ENCODE results near the gene AK8.
"Not testable (repeated sequence)": the region's sequence is repeated elsewhere in the genome, so short reads cannot be mapped to it uniquely, and the experiment has no call there.

AK8 gene

DNA sequence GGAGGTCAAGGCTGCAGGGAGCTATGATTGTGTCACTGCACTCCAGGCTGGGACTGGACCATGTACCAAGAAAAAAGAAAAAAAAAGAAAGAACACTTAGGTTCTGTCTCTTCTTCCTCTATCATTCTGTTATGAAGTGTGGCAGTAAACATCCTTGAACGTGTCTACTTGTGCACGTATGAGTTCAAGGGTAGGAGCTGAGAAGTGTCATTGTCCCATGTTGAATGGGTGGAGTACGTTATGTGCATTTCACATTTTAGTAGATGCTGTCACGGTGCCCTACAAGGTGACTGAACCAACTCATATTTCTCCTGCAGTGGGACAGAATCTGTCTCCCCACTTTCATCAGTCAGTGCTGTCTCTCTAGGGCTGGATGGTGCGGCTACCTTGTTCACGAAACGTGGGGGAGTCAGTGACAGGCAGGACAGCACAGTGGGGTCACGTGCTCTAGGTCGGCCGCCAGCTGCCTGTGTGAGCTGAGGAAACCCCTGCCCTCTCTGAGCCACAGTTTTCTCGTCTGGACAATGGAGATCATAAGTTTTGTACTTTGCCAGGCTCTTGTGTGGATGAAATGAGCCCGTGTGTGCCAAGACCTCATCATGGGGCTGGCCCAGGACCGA is 160.6 kb downstream of the AK8 start:
- TF ChIP-seq, protein P1, sequence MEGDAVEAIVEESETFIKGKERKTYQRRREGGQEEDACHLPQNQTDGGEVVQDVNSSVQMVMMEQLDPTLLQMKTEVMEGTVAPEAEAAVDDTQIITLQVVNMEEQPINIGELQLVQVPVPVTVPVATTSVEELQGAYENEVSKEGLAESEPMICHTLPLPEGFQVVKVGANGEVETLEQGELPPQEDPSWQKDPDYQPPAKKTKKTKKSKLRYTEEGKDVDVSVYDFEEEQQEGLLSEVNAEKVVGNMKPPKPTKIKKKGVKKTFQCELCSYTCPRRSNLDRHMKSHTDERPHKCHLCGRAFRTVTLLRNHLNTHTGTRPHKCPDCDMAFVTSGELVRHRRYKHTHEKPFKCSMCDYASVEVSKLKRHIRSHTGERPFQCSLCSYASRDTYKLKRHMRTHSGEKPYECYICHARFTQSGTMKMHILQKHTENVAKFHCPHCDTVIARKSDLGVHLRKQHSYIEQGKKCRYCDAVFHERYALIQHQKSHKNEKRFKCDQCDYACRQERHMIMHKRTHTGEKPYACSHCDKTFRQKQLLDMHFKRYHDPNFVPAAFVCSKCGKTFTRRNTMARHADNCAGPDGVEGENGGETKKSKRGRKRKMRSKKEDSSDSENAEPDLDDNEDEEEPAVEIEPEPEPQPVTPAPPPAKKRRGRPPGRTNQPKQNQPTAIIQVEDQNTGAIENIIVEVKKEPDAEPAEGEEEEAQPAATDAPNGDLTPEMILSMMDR (conservative IDR thresholded peaks at IDR 0.05; ENCODE audit: low read depth, low read length), result no peak

DNA sequence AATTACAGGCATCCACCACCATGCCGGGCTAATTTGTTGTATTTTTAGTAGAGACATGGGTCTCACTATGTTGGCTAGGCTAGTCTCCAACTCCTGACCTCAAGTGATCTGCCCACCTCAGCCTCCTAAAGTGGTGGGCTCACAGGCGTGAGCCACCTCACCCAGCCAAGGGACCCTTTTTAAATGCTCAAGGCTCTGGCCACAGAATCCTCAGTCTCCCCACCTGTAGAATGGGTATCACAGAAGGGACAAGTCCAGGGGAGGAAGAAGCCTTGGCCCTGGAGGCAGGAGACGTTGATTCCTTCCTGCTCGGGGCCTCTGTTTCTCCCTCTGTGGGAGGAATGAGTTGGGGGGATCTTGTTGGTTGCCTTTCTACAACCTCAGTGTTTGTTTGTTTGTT is 162.1 kb downstream of the AK8 start:
- H3K4me3 ChIP-seq (ENCODE audit: low read length), result no peak overlapping the region
- no peak for DNase-seq (ENCODE audit: low read depth)
- TF ChIP-seq, protein P1 (conservative IDR thresholded peaks at IDR 0.05; ENCODE audit: low read depth, low read length), result no peak

More for the DNA sequence above, 160.6 kb downstream of the AK8 start:
- no peak overlapping the region for H3K4me3 ChIP-seq (ENCODE audit: low read length)
- DNase-seq (ENCODE audit: low read depth), result no peak

DNA sequence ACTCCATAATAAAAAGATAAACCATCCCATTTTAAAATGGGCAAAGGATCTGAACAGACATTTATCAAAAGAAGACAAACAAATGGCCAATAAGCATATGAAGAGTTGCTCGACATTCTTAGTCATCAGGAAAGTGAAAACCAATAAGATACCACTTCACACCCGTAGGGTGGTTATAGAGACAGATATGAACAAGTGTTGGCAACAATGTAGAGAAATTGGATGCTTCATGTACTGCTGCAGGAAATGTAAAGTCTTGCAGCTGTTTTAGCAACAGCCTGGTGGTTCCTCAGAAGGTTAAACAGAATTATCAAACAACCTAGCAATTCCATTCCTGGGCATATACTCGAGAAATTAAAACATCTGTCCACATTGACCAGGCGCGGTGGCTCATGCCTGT is 165.3 kb downstream of the AK8 start:
- no peak for DNase-seq (ENCODE audit: low read depth)
- no peak overlapping the region for H3K4me3 ChIP-seq (ENCODE audit: low read length)
- TF ChIP-seq, protein P1 (conservative IDR thresholded peaks at IDR 0.05; ENCODE audit: low read depth, low read length), result no peak

DNA sequence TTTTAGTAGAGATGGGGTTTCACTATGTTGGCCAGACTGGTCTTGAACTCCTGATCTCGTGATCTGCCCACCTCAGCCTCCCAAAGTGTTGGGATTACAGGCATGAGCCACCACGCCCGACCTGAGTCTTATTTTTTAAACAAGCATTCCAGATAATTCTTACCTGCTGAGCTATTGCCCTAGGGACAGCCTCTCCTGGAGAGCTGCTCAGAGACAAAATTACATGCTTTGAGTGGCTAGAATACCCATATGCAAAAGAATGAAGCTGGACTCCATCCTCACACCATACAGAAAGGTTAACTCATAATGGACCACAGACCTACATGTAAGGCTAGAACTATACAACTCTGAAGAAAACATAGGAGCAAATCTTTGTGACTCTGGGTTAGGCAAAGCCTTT is 166.2 kb downstream of the AK8 start:
- no peak overlapping the region for H3K4me3 ChIP-seq (ENCODE audit: low read length)
- DNase-seq (ENCODE audit: low read depth), result no peak
- TF ChIP-seq, protein P1 (conservative IDR thresholded peaks at IDR 0.05; ENCODE audit: low read depth, low read length), result no peak

DNA sequence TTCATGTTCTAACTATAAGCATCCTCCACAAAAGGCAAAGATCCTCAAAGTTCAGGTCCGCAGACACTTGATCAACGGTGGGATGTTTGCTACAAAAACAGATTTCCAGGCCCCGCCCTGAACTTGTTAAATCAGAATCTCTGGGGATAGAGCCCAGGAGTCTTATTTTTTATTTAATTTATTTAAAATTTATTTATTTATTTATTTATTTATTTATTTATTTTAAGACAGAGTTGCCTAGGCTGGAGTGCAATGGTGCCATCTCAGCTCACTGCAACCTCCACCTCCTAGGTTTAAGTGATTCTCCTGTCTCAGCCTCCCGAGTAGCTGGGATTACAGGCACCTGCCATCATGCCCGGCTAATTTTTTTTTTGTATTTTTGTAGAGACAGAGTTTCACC is 166.9 kb downstream of the AK8 start:
- DNase-seq (ENCODE audit: low read depth); H3K4me3 ChIP-seq (ENCODE audit: low read length): not testable (repeated sequence)

DNA sequence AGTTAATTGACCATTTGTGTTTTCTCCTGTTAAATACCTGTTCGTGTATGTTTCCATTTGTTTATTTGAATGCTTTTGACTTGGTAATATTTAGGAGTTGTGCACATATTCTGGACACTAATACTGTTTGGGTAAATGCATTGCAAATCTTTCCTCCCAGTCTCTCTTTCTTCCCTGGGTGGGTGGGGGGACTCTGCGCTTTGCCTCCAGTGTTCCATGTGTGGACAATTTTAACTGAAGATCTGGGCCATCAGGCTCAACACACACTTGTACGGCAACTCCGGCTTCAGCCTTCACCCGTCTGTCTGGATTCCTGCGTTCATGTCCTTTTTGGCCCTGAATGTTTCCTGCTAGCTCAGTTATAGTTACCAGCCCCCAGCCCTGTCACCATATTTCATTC is 167.8 kb downstream of the AK8 start:
- H3K4me3 ChIP-seq (ENCODE audit: low read length), result no peak overlapping the region
- DNase-seq (ENCODE audit: low read depth), result no peak
- TF ChIP-seq, protein P1 (conservative IDR thresholded peaks at IDR 0.05; ENCODE audit: low read depth, low read length), result no peak

DNA sequence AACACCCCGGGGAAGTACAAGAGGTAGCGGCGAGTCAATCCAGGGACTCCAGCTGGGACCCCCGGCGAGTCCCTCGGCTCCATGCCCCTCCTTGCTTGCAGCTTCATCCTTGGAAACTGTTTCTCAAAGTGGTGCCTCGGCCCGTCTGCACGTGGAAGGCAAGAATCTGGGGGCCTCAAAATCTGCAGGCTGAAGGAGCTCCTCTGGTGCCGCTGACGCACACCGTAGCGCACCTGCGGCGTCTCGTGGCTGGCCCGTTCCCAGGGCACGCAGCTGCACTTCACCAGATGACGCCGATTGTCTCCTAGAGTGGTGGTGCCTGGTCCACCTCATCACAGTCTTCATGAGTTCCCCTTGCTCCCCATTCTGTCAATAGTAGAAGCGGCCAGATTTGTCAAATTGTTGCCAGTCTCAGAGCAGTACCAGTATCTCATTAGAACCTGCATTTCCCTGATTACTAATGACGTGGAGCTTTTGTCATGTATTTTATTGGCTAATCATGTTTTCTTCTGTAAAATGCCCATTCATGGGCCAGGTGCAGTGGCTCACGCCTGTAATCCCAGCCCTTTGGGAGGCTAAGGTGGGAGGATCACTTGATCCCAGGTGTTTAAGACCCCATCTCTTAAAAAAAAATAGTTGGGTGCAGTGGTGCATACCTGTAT is 169.2 kb downstream of the AK8 start:
- TF ChIP-seq, protein P1 (conservative IDR thresholded peaks at IDR 0.05; ENCODE audit: low read depth, low read length), result no peak
- H3K4me3 ChIP-seq (ENCODE audit: low read length), result no peak overlapping the region
- no peak for DNase-seq (ENCODE audit: low read depth)

Data from retinal pigment epithelial cell (primary cell).